Spleen (tissue), 11 donors: ENCODE results near the gene HIPK2. TPM values are rescaled to one million over a fixed set of nuclear protein-coding genes. Genes with fewer than 3 reads are reported as not detected.

ENCODE experiments used
- DNase-seq: peaks from one replicate; pipeline ENCODE4 v3.0.0-alpha.2; 2020
- H3K27ac ChIP-seq, 8 donors: fragments of 200-600 bp; sonication (generic) in 7 of 8; 1 replicate in 4 of 8; 2 replicates in 4 of 8; pipeline versions ENCODE4 v1.5.0 to v1.8.0; 2016 to 2021; ENCODE audit warnings: inconsistent platforms in 4 of 8, mild to moderate bottlenecking in 4 of 8, moderate library complexity in 1 of 8
- H3K27me3 ChIP-seq, 7 donors: fragments of 200-600 bp; sonication (generic) in 6 of 7; replicated peaks in 1 of 7; 1 replicate in 4 of 7; 2 replicates in 3 of 7; pipeline versions ENCODE4 v1.5.0 to v1.8.0; 2016 to 2021; ENCODE audit warnings: inconsistent platforms in 3 of 7, mild to moderate bottlenecking in 1 of 7
- H3K36me3 ChIP-seq, 6 donors: fragments of 200-600 bp; sonication (generic) in 5 of 6; 1 replicate in 4 of 6; 2 replicates in 2 of 6; pipeline versions ENCODE4 v1.5.0 to v1.8.0; 2016 to 2021; ENCODE audit warnings: inconsistent platforms in 2 of 6
- H3K4me1 ChIP-seq, 6 donors: fragments of 200-600 bp; sonication (generic) in 5 of 6; 1 replicate in 3 of 6; 2 replicates in 3 of 6; pipeline versions ENCODE4 v1.5.0 to v1.8.0; 2016 to 2021; ENCODE audit warnings: inconsistent platforms in 3 of 6
- H3K4me3 ChIP-seq, 8 donors: fragments of 200-600 bp; sonication (generic) in 7 of 8; 1 replicate in 4 of 8; 2 replicates in 4 of 8; pipeline versions ENCODE4 v1.5.0 to v1.8.0; 2016 to 2021; ENCODE audit warnings: inconsistent platforms in 4 of 8, mild to moderate bottlenecking in 4 of 8, moderate library complexity in 2 of 8
- H3K9me3 ChIP-seq, 8 donors: fragments of 200-600 bp; sonication (generic) in 7 of 8; 1 replicate in 4 of 8; 2 replicates in 4 of 8; pipeline versions ENCODE4 v1.5.0 to v1.8.0; 2016 to 2021; ENCODE audit warnings: inconsistent platforms in 4 of 8
- CTCF ChIP-seq, 11 experiments: fragments of 200-600 bp in 7 of 11; fragments of 450-650 bp in 4 of 11; sonication (generic) in 4 of 11; IDR thresholded peaks in 8 of 11; conservative IDR thresholded peaks in 3 of 11; 1 replicate in 7 of 11; 2 replicates in 4 of 11; pipeline versions ENCODE4 v1.4.0 to v1.8.0; 2016 to 2021; ENCODE audit warnings: antibody characterized with exemption in 11 of 11, inconsistent platforms in 4 of 11, mild to moderate bottlenecking in 1 of 11
- POLR2A ChIP-seq, 3 donors: fragments of 450-650 bp; IDR thresholded peaks; one replicate each; pipeline ENCODE4 v1.5.1; 2017; ENCODE audit warnings: antibody characterized with exemption in 3 of 3, mild to moderate bottlenecking in 1 of 3
- POLR2AphosphoS5 ChIP-seq, 3 donors: sonication (generic); formaldehyde crosslinking; IDR thresholded peaks; one replicate each; pipeline ENCODE4 v1.5.1; 2017; ENCODE audit warnings: antibody characterized with exemption in 3 of 3
- WGBS, 5 donors: extraction: QIAGEN DNeasy Blood & Tissue Kit in 3 of 5; methylation state at CpG; one replicate each; pipeline versions ENCODE4 v1.1.5 to v1.1.7; 2013 to 2018; 5-methylcytosine and 5-hydroxymethylcytosine counted together
- intact Hi-C: fragments of 100-400 bp; cut with DNase I; formaldehyde crosslinking; loops from one replicate; pipeline ENCODE4 v1.15.0; 2023; ENCODE audit warnings: low total_unique reads
- polyA plus RNA-seq, 3 donors: library from polyadenylated mRNA; stranded (reverse); fragments of 200-250 nt; gene quantifications; one replicate each; pipeline ENCODE4 v1.2.1, GENCODE V29; 2013
- total RNA-seq, 7 donors: library from RNA; depleted of rRNA in 3 of 7; stranded (reverse); fragments of >200 nt in 3 of 7; fragmentation: NEBNext Ultra II Directional in 4 of 7; extraction: Animal tissue kit (Norgen Biotek cat#: 25700) in 4 of 7; gene quantifications; one replicate each; pipeline versions ENCODE4 v1.1.0 to v1.2.1, GENCODE V29; 2016 to 2021
- donor health status: healthy with polysubstance abuse.
- donor health status: DM: no; HTN: no; CAD: no; lungs with moderate emphysema.
- donor health status: DM: no; HTN: no; CAD: no.
- donor health status: Bipolar disorder and iron deficiency.
- donor health status: healthy.
- donor health status: DM: no; HTN: no; CAD: no.
- donor health status: DM: yes; HTN: yes; CAD: no.

Gene HIPK2
- total and polyA plus RNA-seq, 10 donors: 1.7 to 97.5 (median 51.8) TPM

GRCh38 chr7:139648941-139649425, 128.8 kb downstream of the HIPK2 start:
- Histone ChIP-seq H3K36me3 (peaks cover 0 to 26% (median 0%) of the 10 kb centered on the region in 6 donors), H3K4me1 (peaks cover 22 to 95% (median 56%) of the 10 kb centered on the region in 6 donors), H3K27me3 (no peaks in the 10 kb centered on the region), H3K27ac (peak overlapping the region; percentile 40 to 88 (median 70)), H3K4me3 (peak overlapping the region in 3 of 8 donors; percentile 1 to 45 (median 16)), H3K9me3 (no peaks in the 10 kb centered on the region)
- TF ChIP-seq POLR2AphosphoS5 (IDR thresholded peaks at IDR 0.05): peak; percentile 66 to 79 (median 69)
- peak in 4 of 11 experiments; percentile 13 to 33 (median 22) for TF ChIP-seq CTCF (IDR thresholded peaks at IDR 0.05 in 8 of 11, conservative IDR thresholded peaks at IDR 0.05 in 3 of 11)
- no peak for TF ChIP-seq POLR2A (IDR thresholded peaks at IDR 0.05)
- intact Hi-C loops: loop anchor here (5.0 kb wide), 1 partner anchor 353 kb away; no protein-coding TSS in a partner anchor
- WGBS, 5 donors: 10 to 27% (median 23%) methylated on average over 14 of the region's 14 CpGs
- peak; percentile 87 for DNase-seq

- H3K27me3 ChIP-seq: no peaks in the 10 kb centered on the region
- intact Hi-C loops: loop anchor here (5.0 kb wide), 1 partner anchor 354 kb away; no protein-coding TSS in a partner anchor
- peaks cover 0 to 32% (median 0%) of the 10 kb centered on the region in 6 donors for H3K36me3 ChIP-seq
- no peaks in the 10 kb centered on the region for H3K9me3 ChIP-seq
- no peak for DNase-seq
- H3K4me1 ChIP-seq: peaks cover 22 to 95% (median 55%) of the 10 kb centered on the region in 6 donors
- H3K27ac ChIP-seq: peak overlapping the region in 7 of 8 donors; percentile 48 to 88 (median 72)
- 24 to 53% (median 33%) methylated on average over 19 to 20 of the region's 20 CpGs for WGBS, 5 donors
- peak overlapping the region in 3 of 8 donors; percentile 1 to 45 (median 16) for H3K4me3 ChIP-seq
- no peak for TF ChIP-seq CTCF (IDR thresholded peaks at IDR 0.05 in 8 of 11, conservative IDR thresholded peaks at IDR 0.05 in 3 of 11)
- no peak for TF ChIP-seq POLR2AphosphoS5 (IDR thresholded peaks at IDR 0.05)
- no peak for TF ChIP-seq POLR2A (IDR thresholded peaks at IDR 0.05)
These were observed 129.4 kb downstream of the HIPK2 start for GRCh38 chr7:139648391-139648861.

GRCh38 chr7:139647814-139648390, 129.9 kb downstream of the HIPK2 start:
- Histone ChIP-seq H3K4me3 (peak overlapping the region in 1 of 8 donors; percentile 45), H3K27ac (peak overlapping the region; percentile 22 to 88 (median 70)), H3K4me1 (peaks cover 22 to 91% (median 51%) of the 10 kb centered on the region in 6 donors), H3K9me3 (no peaks in the 10 kb centered on the region), H3K27me3 (no peaks in the 10 kb centered on the region), H3K36me3 (peaks cover 0 to 37% (median 0%) of the 10 kb centered on the region in 6 donors)
- TF ChIP-seq POLR2A (IDR thresholded peaks at IDR 0.05) (no peak), POLR2AphosphoS5 (IDR thresholded peaks at IDR 0.05) (no peak), CTCF (IDR thresholded peaks at IDR 0.05 in 8 of 11, conservative IDR thresholded peaks at IDR 0.05 in 3 of 11) (no peak)
- WGBS, 5 donors: 78 to 94% (median 92%) methylated on average over 2 of the region's 2 CpGs
- DNase-seq: no peak
- intact Hi-C loops: loop anchor here (2.0 to 5.0 kb wide), 2 partner anchors 127 to 354 kb away; no protein-coding TSS in a partner anchor

GRCh38 chr7:139647085-139647484, 130.7 kb downstream of the HIPK2 start:
- Histone ChIP-seq H3K36me3 (peaks cover 0 to 40% (median 0%) of the 10 kb centered on the region in 6 donors), H3K4me3 (no peak overlapping the region), H3K27me3 (no peaks in the 10 kb centered on the region), H3K27ac (peak overlapping the region in 6 of 8 donors; percentile 22 to 88 (median 76)), H3K9me3 (no peaks in the 10 kb centered on the region), H3K4me1 (peaks cover 22 to 83% (median 51%) of the 10 kb centered on the region in 6 donors)
- 65 to 73% (median 71%) methylated on average over 4 of the region's 4 CpGs for WGBS, 5 donors
- DNase-seq: no peak
- intact Hi-C loops: loop anchor here (2.0 to 5.0 kb wide), 2 partner anchors 128 to 355 kb away; no protein-coding TSS in a partner anchor
- TF ChIP-seq POLR2A (IDR thresholded peaks at IDR 0.05) (no peak), CTCF (IDR thresholded peaks at IDR 0.05 in 8 of 11, conservative IDR thresholded peaks at IDR 0.05 in 3 of 11) (no peak), POLR2AphosphoS5 (IDR thresholded peaks at IDR 0.05) (no peak)
